Nephron progenitor cell (in vitro differentiated cells): ENCODE data around the gene TRMT61A.

Source experiments
- DNase-seq: peaks from one replicate; pipeline ENCODE4 v3.0.0; 2021
- H3K27ac Mint-ChIP-seq: 2 replicates; pipeline ENCODE4 v1.8.0; 2021; ENCODE audit warnings: mild to moderate bottlenecking, moderate library complexity, mixed read lengths
- H3K27me3 Mint-ChIP-seq: 2 replicates; pipeline ENCODE4 v1.8.0; 2021; ENCODE audit warnings: mild to moderate bottlenecking, low read depth, mixed read lengths; ENCODE audit not compliant: poor library complexity
- H3K36me3 Mint-ChIP-seq: 2 replicates; pipeline ENCODE4 v1.8.0; 2021; ENCODE audit warnings: low read depth, mixed read lengths
- H3K4me1 Mint-ChIP-seq: 2 replicates; pipeline ENCODE4 v1.8.0; 2021; ENCODE audit warnings: mixed read lengths
- H3K4me3 Mint-ChIP-seq: 2 replicates; pipeline ENCODE4 v1.8.0; 2021; ENCODE audit warnings: mild to moderate bottlenecking, moderate library complexity, mixed read lengths
- H3K9me3 Mint-ChIP-seq: 2 replicates; pipeline ENCODE4 v1.8.0; 2021; ENCODE audit warnings: mild to moderate bottlenecking, moderate library complexity, mixed read lengths
- TF ChIP-seq, protein P1 (sequence below): fragments of 200-600 bp; sonication (generic); IDR thresholded peaks from 2 replicates; pipeline ENCODE4 v1.5.0; 2021; ENCODE audit warnings: antibody characterized with exemption

TRMT61A gene

DNA sequence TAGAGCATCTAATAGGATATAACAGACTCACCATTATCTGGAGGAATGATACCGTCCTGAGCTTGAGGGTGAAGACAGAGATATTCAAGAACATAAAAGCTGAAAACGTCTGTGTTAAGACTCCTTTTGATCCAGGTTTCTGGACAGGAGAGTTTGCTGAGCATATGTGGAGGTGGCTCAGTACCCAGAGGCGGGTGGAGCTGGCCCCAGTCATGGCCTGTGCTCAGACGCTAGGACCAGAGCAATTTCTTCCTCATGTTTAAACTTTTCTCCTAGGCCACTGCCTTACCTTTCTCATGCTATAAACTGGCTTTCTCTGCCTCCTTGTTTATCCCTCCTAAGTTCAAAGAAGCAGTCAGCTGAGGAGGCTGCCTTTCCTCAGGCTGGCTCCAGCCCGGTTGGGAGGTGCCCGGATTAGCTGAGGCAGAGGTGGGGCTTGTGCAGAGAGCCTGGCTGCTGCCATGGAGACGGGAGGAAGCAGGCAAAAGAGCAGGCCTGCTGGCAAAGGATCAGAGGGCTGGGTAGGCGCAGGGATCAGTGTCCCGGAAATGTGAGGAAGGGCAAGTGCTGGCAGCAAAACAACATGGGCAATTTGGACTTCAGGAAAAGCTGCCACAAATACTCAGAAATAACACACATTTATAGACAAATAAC lies 47.5 kb downstream of the TRMT61A start:
- TF ChIP-seq, protein P1, sequence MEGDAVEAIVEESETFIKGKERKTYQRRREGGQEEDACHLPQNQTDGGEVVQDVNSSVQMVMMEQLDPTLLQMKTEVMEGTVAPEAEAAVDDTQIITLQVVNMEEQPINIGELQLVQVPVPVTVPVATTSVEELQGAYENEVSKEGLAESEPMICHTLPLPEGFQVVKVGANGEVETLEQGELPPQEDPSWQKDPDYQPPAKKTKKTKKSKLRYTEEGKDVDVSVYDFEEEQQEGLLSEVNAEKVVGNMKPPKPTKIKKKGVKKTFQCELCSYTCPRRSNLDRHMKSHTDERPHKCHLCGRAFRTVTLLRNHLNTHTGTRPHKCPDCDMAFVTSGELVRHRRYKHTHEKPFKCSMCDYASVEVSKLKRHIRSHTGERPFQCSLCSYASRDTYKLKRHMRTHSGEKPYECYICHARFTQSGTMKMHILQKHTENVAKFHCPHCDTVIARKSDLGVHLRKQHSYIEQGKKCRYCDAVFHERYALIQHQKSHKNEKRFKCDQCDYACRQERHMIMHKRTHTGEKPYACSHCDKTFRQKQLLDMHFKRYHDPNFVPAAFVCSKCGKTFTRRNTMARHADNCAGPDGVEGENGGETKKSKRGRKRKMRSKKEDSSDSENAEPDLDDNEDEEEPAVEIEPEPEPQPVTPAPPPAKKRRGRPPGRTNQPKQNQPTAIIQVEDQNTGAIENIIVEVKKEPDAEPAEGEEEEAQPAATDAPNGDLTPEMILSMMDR = no peak
- Mint-ChIP-seq H3K27me3 (no peaks in the 10 kb centered on the region), H3K9me3 (no peaks in the 10 kb centered on the region), H3K27ac (peak overlapping the region; percentile 97), H3K4me1 (peaks cover 30% of the 10 kb centered on the region), H3K4me3 (no peak overlapping the region), H3K36me3 (peaks cover 33% of the 10 kb centered on the region)
- peak; percentile 73 for DNase-seq

DNA sequence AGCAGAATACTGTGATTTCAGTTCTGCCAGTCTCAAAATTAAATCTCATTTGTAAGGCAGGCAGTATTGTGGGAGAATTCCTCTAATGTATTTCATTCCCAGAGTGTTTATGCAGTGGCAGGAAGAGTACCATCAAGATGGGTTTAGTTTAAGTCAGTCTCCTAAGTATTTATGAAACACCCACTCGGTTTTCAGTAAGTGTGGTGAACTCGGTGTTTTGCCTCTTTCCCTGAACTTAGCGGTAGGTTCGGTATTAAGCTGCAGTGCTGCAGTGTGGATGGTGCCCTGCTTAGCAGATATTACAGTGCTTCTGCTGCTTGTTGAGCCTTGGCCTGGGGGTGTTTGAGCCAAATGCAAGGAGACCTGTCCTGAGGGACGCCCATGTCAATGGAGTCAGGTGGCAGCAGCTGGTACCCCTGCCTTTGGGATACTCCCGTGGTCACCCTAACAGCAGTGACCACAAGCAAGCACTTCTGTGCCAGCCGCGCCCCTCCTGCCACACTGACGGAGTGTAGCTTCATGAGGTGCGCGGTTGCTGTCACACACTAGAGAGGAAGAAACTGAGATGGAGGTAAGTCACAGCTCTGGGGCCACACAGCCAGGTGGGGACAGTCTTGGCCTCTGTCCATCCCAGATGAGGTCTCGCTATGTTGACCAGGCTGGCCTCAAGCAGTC lies 49.5 kb downstream of the TRMT61A start:
- Mint-ChIP-seq H3K36me3 (peaks cover 45% of the 10 kb centered on the region), H3K27me3 (no peaks in the 10 kb centered on the region), H3K4me1 (peaks cover 30% of the 10 kb centered on the region), H3K4me3 (no peak overlapping the region), H3K9me3 (peaks cover 5% of the 10 kb centered on the region), H3K27ac (no peak overlapping the region)
- TF ChIP-seq, protein P1 = no peak
- no peak for DNase-seq

DNA sequence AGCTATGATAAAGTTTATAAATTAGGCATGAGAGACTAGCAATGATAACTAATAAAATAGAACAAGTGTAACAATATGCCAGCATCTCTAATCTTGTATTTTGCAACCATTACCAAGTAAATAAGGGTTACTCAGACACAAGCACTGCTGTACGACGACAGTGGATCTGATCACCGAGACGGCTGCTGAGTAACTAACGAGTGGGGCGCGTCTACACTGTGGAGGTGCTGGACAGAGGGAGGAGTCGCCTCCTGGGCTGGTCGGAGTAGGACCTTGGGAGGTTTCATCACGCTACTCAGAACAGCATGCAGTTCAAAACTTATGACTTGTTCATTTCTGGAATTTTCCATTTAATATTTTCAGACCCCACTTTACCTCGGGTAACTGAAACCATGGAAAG lies 52.2 kb downstream of the TRMT61A start:
- TF ChIP-seq, protein P1 = no peak

DNA sequence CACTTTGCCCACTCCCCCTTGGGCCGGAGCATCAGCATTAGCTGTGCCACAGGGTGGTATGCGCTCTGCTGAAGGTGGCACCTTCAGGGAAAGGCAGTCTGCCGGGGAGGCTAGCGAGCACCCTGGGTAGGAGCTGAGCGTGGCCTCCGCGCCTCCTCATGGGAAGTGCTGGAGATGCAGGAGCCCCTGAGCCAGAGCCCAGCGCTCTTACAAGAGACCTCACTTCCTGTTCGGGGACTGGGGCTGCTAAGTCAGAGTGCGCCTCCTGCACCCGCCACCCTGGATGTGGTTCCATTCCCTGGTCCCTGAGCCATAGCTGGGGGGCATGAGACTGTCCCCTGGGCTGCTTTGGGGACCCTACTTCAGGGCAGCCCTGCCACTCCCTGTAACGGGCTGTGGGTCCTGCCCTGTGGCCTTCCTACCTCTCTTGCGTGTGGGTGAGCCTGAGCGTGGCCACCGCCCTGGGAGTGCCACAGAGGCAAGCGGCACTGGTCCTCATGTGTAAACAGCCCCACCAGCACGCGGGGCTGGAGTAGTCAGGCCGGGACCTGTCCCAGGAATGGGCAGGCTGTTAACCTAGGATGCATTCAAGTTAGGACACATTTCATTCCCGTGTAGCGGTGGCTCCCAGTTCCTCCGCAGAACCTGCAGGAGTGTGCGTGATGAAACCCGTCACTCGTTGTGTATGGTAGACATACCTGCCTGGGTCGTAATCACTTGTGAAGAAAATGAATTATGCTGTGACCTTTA lies 53.1 kb downstream of the TRMT61A start:
- DNase-seq = no peak
- TF ChIP-seq, protein P1 = no peak
- Mint-ChIP-seq H3K4me3 (no peak overlapping the region), H3K27ac (no peak overlapping the region), H3K4me1 (peaks cover 7% of the 10 kb centered on the region), H3K36me3 (peaks cover 47% of the 10 kb centered on the region), H3K27me3 (peaks cover 3% of the 10 kb centered on the region), H3K9me3 (peaks cover 7% of the 10 kb centered on the region)

More for the DNA sequence above, 52.2 kb downstream of the TRMT61A start:
- Mint-ChIP-seq H3K4me3 (no peak overlapping the region), H3K9me3 (peaks cover 7% of the 10 kb centered on the region), H3K4me1 (peaks cover 16% of the 10 kb centered on the region), H3K36me3 (peaks cover 47% of the 10 kb centered on the region), H3K27ac (no peak overlapping the region), H3K27me3 (peaks cover 3% of the 10 kb centered on the region)
- no peak for DNase-seq

DNA sequence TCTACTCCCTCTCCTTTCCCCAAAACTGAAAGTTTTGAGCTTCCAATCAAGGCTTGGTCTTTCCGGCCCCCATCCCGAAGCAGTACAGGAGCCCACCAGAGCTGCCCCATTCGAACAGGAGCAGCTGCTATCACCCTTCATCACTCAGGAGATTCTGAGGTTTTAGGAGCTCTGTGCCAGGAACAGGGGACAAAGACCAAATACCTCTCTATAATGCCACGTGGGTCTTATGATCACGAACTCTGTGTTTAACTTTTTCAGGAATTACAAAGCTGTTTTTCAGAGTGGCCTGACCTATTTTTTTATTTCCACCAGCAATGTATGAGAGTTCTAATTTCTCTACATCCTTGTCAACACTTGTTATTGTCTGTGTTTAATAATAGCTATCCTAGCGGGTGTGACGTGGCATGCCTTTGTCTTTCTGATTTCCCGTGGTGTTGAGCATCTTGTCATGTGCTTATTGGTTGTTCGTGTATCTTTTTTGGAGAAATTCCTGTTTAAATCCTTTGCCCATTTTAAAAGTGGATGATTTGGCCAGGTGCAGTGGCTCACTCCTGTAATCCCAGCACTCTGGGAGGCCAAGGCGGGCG lies 55.4 kb downstream of the TRMT61A start:
- H3K27ac Mint-ChIP-seq = no peak overlapping the region
- H3K4me1 Mint-ChIP-seq = peaks cover 4% of the 10 kb centered on the region
- H3K9me3 Mint-ChIP-seq = peaks cover 7% of the 10 kb centered on the region
- TF ChIP-seq, protein P1 = no peak
- DNase-seq = no peak
- H3K36me3 Mint-ChIP-seq = peaks cover 50% of the 10 kb centered on the region
- peaks cover 3% of the 10 kb centered on the region for H3K27me3 Mint-ChIP-seq
- H3K4me3 Mint-ChIP-seq = no peak overlapping the region
